NCI-H1694 treated with DMSO at 0.1 percent for 48 hours (cell line): ENCODE data around the gene POFUT2.

ENCODE experiments used
- DNase-seq: peaks from one replicate; lab custom pipeline; 2025; lab: John Stamatoyannopoulos, UW

POFUT2 gene

GRCh38 chr21:45223236-45224185, 64.2 kb downstream of the POFUT2 start:
- no peak for DNase-seq

- DNase-seq, result no peak
These were observed 65.7 kb downstream of the POFUT2 start for GRCh38 chr21:45222001-45222400.

GRCh38 chr21:45220714-45221490, 66.8 kb downstream of the POFUT2 start:
- no peak for DNase-seq

GRCh38 chr21:45220071-45220481, 67.6 kb downstream of the POFUT2 start:
- DNase-seq, result no peak

- DNase-seq, result no peak
These were observed 68.2 kb downstream of the POFUT2 start for GRCh38 chr21:45219517-45219916.

GRCh38 chr21:45217010-45217409, 70.7 kb downstream of the POFUT2 start:
- DNase-seq, result no peak

- DNase-seq, result no peak
These were observed 72.5 kb downstream of the POFUT2 start for GRCh38 chr21:45215213-45215612.
